Suppressor macrophage treated with lipopolysaccharide for 1 hour (primary cell): ENCODE data around the gene SLC37A1.

Experiments used
- DNase-seq, 3 donors: peaks; one replicate each; pipeline ENCODE4 v3.0.0-alpha.2; 2020 to 2022

The SLC37A1 gene

GRCh38 chr21:42479582-42479981 is 34.1 kb upstream of the SLC37A1 start:
- no peak for DNase-seq

- no peak for DNase-seq
Measured at GRCh38 chr21:42480736-42481135, 32.9 kb upstream of the SLC37A1 start.

DNA sequence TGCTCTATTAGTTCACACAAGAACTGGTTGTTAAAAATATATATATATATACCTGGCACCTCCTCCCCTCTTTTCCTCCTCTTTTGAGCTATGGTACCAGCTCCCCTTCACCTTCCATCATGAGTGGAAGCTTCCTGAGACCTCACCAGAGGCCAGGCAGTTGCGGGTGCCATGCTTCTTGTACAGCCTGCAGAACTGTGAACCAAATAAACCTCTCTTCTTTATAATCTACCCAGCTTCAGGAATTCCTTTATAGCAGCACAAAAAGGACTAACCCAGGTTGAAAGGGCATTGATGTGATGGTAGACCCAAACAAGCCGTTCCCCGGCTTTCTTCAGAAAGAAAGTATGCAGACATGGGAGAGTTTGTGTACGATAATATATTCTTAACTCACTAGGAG is 32.5 kb upstream of the SLC37A1 start:
- no peak for DNase-seq

GRCh38 chr21:42484966-42485365 is 28.7 kb upstream of the SLC37A1 start:
- no peak for DNase-seq

DNA sequence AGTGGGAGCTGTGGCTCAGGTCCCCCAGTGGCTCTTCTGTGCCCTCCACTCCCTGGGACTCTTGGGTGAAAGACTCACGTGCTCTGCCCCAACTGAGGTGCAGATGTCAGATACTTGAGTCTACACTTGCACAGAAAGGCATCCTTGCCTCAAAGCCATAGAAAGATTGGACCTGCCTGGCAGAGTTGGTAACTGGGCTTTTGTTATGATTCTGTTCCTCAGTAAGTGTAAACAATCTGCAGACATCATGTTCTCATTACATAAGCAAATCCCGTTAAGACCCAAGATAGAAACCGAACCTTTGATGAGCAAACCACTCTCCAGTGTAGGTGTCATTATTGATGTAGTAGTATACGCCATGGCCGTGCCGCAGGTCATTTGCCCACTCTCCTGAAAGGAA is 27.6 kb upstream of the SLC37A1 start:
- no peak for DNase-seq

DNA sequence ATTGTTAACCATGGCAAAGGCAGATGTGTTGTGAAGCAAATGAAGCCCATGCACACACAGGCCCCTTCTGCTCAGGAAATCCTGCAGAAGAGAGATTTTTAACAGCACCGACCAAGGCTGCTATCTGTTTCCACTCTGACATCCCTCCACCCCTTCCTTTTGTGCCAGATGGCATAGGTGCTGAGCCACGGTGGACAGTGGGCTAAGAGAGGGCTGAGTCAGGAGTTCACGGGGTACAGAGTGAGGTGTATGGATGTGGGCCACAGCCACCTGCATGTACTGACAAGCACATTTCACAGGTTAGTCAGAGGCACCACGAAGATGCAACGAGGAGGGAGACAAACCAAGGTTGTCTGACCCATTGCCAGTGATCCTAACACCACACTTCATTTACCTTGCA is 27.1 kb upstream of the SLC37A1 start:
- no peak for DNase-seq

GRCh38 chr21:42489006-42489563 is 24.6 kb upstream of the SLC37A1 start:
- DNase-seq: no peak

DNA sequence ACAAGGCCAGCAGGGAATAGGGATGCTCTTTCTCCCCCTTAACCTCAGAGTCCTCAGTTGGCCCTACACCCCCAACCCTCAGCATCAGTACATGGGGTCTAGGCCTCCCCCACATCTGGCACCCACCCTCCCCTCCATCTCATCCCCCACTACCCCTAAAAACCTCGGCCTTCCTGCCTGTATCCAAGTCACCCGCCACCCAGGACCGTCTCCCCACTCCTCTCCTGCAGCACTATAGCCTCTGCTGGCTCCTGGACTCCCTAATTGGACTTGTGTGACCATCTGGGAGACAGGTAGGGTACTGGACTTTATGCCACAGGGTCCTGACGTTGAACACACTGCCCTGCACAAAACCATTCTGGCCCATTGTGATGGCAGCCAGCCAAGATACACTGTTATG is 23.7 kb upstream of the SLC37A1 start:
- DNase-seq: no peak

DNA sequence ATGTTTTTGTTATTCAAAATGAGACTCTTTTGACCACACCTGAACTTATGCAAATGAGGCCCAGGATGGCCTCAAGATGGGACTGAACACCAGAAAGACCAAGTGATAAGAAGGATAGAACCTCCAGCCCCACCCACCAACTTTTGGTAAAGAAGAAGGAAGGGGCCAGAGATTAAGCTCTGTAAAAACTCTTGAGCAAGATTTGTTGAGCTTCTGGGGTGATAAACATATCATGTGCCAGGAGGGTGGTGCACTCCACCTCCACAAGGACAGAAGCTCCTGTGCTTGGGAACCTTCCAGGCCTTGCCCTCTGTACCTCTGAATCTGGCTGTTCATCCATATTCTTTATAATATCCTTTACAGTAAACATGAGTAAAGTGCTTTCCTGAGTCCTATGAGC is 22.9 kb upstream of the SLC37A1 start:
- no peak for DNase-seq

DNA sequence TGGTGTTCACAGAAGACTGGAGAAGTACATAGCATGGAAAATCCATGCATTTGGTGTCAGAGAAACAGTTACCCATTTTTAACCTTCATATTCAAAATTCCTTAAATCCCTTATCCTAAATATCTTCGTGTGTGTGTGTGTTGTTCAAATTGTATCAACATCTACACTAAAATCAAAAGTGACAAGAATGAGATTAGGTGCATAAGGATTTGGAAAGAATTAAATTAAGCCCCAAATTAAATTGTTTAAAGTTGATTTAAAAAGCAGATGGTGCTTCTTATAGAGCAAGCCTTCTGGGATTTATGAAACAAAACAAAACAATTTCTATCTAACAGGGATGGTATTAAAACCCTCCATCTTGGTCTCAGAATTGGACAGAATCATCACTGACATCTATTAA is 22.3 kb upstream of the SLC37A1 start:
- no peak for DNase-seq

DNA sequence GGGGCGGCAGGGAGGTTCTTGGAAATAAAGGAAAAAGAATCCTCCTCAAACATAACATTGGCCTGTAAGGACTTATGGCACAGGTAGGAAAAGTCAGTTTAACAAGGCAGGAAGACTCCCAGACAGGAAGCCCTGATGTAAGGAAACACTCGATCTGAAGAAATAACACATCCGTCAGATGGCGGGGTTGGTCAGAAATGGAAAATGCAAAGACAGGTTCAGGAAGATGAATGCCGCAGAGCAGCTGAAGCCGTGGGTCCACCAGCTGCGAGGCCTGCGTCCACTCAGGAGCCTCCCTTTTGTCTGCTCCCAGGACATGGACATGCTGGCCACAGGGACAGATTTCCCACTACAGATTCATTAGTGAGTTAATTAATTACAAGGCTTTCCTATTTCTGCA is 21.5 kb upstream of the SLC37A1 start:
- no peak for DNase-seq

- no peak for DNase-seq
Measured at GRCh38 chr21:42493109-42494060, 20.3 kb upstream of the SLC37A1 start.

DNA sequence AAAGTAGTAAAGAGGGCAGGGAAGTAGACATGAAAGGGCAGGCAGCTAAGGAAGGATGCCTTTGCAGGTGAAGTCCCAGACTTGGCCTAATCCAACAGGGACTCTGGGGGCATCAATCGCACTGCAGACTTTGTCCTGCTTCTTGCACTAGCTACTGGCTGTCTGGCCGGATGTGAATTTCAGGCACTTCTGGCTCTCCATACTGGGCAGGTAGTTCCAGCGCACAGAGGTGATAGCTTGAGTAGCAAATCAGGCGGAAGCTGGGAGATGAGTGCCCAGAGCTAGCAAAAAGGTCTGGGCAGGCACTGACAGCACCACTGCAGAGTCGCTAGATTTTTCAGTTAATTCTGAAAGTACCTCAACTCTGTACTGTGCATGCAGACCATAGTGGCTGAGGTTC is 18.6 kb upstream of the SLC37A1 start:
- no peak for DNase-seq

- DNase-seq: no peak
Measured at GRCh38 chr21:42495765-42496119, 17.9 kb upstream of the SLC37A1 start.

DNA sequence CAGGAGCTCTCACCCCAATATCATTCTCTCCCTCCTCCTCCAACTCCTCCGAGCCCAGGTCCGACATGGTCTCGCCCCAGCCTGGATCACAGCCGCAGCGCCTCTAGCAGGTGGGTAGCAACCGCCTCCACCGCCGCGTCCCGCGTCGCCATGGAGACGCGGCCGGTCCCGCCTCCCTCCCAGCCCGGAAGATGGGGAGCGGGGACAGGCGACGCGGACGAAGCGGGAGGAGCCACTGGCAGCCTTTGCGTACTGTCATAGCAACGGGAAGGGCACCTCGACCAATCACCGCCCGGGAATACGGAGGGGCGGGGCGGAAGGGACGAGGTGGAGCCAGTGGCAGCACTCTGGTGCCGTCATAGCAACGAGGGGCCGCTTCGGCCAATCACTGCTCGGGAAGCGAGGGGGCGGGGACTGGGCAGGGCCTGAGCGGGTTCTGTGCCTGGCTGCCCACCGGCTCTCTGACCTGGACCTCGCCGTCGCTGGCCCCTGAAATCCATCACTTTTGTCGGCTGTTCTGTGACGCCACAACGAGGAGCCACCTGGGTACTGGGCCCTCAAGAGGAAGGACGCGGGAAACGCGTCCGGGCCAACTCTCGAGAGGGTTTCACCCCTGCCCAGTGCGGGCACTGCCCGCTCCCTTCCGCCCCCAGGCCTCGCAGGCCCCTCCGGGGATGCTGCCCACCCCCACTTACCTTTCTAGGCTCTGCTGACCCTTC is 17.4 kb upstream of the SLC37A1 start, which contains the start of gene RSPH1:
Gene RSPH1 (minus strand): TSS at position 105 of the 719 bp plus-strand sequence. CDS start 38 bp downstream, at position 67.
- peak; percentile 99 for DNase-seq

DNA sequence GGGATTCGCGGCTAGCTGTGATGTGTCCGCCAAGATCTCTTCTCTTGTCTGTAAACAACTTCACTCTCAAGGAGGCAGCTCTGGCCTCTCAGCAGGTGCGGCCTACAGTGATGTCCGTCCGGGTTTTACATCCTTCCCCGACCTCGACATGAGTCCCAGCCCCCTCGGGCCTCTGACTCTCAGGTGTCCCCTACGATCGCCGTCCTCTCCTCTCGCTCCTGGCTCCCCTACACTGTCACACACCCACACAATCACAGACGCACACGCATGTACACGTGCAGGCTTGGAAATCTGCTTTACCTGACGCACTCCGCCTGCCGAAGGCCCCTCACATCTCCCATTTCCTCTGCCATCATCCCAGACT is 16.8 kb upstream of the SLC37A1 start:
- no peak for DNase-seq

DNA sequence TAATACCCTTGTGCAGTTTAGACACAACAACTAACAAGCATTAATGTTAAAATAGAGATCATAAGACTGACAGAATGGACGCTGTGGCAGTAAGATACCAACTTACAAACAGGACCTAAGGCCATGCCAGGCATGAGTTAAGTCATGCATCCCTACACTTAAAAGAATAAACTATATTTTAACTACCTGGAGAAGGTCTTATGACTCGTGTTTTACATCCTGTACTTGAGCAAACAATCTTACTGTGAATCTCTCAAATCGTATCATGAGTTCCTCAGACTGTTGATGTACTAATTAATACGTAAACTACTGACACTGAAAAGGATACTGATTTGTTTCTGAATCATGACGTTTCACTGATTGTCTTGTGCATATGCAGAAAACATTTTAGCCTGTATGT is 15.6 kb upstream of the SLC37A1 start:
- no peak for DNase-seq

DNA sequence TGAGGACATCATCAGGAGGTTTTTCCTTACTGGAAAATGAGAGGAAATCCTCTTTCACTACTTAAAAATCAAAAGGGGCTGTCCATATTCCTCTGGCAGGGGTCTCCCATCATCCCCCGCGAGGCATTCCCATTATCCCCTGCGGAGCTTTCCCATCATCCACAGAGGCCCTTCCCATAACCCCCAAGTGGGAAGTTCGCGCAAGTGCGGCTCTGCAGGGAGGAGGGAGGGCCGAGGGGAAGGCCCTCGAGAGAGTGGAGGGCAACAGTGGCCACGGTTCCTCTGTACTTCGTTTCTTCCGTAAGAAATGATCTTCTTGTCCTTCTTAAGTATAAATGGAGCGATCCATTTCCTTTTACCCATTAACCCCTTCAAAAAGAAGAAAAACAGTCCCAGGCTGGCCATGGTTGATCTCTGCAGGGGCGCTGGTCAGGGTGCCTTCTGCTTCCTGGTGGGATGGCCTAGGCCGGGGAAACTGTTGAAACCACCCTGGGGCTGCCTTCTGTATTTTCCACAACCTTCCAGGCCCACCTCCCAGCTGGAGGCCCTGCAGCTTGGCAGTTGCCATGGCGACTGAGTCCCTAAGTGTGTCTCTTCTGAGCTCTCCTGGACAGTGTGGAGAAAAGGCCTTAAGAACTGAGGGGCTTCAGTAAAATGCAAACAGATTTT is 14.1 kb upstream of the SLC37A1 start:
- no peak for DNase-seq

DNA sequence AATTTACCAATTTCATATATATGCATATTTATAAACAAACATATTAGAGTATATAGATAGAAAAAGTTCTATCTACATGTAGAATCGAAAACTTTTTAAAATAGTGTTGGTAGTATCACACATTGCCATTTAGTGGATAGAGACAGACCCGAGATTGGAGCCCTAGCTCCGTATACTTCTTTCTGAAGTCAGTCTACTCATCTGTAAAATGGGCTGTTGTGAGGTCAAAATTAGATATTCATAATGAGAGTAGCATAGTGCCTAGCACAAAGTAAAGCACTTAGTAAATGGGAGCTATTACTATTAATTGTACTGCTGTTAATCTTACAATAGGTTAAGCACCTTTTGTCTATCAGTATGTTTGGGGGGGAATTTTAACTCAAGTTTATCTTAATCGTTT is 13.4 kb upstream of the SLC37A1 start:
- no peak for DNase-seq

DNA sequence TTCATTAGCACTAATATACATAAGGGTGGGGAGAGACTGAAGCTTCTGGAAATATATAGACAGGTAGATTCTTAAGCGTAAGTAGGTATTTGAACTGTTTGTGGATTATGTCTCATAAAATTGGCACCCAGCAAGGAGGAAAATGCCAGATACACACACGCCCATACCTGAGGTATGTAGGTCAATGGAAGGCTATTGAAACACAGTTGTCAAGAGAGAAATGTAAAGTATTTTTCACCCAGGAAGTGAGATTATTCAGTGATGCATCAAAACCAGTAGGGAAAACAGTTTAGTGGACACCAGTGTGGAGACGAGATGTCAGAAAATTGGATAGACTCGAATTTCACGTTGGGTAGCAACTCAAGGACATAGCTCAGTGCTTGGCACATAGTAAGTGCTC is 12.9 kb upstream of the SLC37A1 start:
- DNase-seq: no peak

DNA sequence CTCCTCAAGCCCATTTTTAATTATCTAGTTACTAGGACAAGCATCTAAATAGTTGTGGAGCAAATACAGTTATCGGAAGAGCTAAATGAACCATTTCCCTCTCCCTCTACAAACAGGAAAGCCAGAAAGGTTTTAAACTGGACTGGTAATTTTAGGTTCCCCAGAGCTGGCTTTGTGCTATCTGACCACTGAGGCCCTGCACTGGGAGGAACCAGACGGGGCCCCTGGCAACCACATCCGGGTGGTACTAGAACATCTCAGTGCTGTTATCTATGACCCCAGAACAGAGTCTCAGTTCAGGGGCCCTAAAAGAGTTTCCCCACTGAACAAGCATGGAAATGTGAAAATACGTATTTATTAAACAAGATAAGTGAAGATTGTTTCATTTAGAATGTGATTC is 9.9 kb upstream of the SLC37A1 start:
- no peak for DNase-seq

- peak; percentile 57 to 59 (median 58) for DNase-seq
Measured at GRCh38 chr21:42505090-42505726, 8.4 kb upstream of the SLC37A1 start.

GRCh38 chr21:42507418-42507817 is 6.2 kb upstream of the SLC37A1 start:
- DNase-seq: no peak
